Adrenal gland (tissue), 12 donors: ENCODE data around the gene GPR173. TPM values are rescaled to one million over a fixed set of nuclear protein-coding genes. Genes with fewer than 3 reads are reported as not detected.

Source experiments
- DNase-seq, 7 donors: peaks; one replicate each; pipeline ENCODE4 v3.0.0-alpha.2; 2019 to 2020
- H3K27ac ChIP-seq, 5 donors: fragments of 200-600 bp; sonication (generic) in 4 of 5; 1 replicate in 3 of 5; 2 replicates in 2 of 5; pipeline versions ENCODE4 v1.5.1 to v1.8.0; 2016 to 2020; ENCODE audit warnings: mild to moderate bottlenecking in 1 of 5
- H3K27me3 ChIP-seq: fragments of 200-600 bp; 2 replicates; pipeline ENCODE4 v1.8.0; 2021
- H3K36me3 ChIP-seq, 2 donors: fragments of 200-600 bp; replicated peaks in 1 of 2; 1 replicate in 1 of 2; 2 replicates in 1 of 2; pipeline versions ENCODE4 v1.5.1 to v1.8.0; 2018 to 2022
- H3K4me1 ChIP-seq, 2 donors: fragments of 200-600 bp; replicated peaks in 1 of 2; 1 replicate in 1 of 2; 2 replicates in 1 of 2; pipeline versions ENCODE4 v1.5.1 to v1.8.0; 2018 to 2021
- H3K4me3 ChIP-seq, 4 donors: fragments of 200-600 bp; sonication (generic) in 3 of 4; one replicate each; pipeline ENCODE4 v1.5.1; 2016 to 2018
- H3K9me3 ChIP-seq, 3 donors: fragments of 200-600 bp; sonication (generic) in 1 of 3; replicated peaks in 1 of 3; 1 replicate in 2 of 3; 2 replicates in 1 of 3; pipeline versions ENCODE4 v1.5.1 to v1.8.0; 2016 to 2021
- CTCF ChIP-seq, 6 experiments: fragments of 450-650 bp in 4 of 6; fragments of 200-600 bp in 2 of 6; sonication (generic) in 1 of 6; IDR thresholded peaks; 1 replicate in 5 of 6; 2 replicates in 1 of 6; pipeline versions ENCODE4 v1.5.1 to v1.8.0; 2016 to 2021; ENCODE audit warnings: antibody characterized with exemption in 6 of 6, mild to moderate bottlenecking in 2 of 6, moderate library complexity in 1 of 6
- POLR2A ChIP-seq, 2 donors: fragments of 450-650 bp; IDR thresholded peaks; one replicate each; pipeline ENCODE4 v1.6.1; 2017; ENCODE audit warnings: antibody characterized with exemption in 2 of 2, mild to moderate bottlenecking in 2 of 2, moderate library complexity in 1 of 2
- WGBS, 4 donors: extraction: QIAGEN DNeasy Blood & Tissue Kit in 2 of 4; methylation state at CpG; one replicate each; pipeline versions ENCODE4 v1.1.5 to v1.1.7; 2013 to 2017; 5-methylcytosine and 5-hydroxymethylcytosine counted together
- intact Hi-C, 2 donors: fragments of 100-400 bp; cut with DNase I; formaldehyde crosslinking; loops; one replicate each; pipeline versions ENCODE4 v1.14.1 to v1.15.0; 2022 to 2023
- polyA plus RNA-seq, 3 donors: library from polyadenylated mRNA; stranded (reverse); fragments of 200-250 nt in 2 of 3; fragments of 350-450 nt in 1 of 3; fragmentation: Illumina TruSeq in 1 of 3; extraction: RNeasy Lipid Tissue Mini Kit (QIAGEN cat#74804) in 1 of 3; gene quantifications; one replicate each; pipeline ENCODE4 v1.2.3, GENCODE V29; 2013 to 2014
- total RNA-seq, 9 donors: library from RNA; depleted of rRNA in 4 of 9; stranded (reverse); fragments of >200 nt in 4 of 9; fragments of 120-200 nt in 1 of 9; fragmentation: NEBNext Ultra II Directional in 1 of 9; extraction: Animal tissue kit (Norgen Biotek cat#: 25700) in 1 of 9; gene quantifications; one replicate each; pipeline versions ENCODE4 v1.1.0 to v1.2.4, GENCODE V29; 2013 to 2023
- donor health status: healthy with polysubstance abuse.
- donor health status: Bipolar disorder and iron deficiency.
- donor health status: DM: yes; HTN: yes; CAD: no.
- donor health status: DM: no; HTN: no; CAD: no.
- donor health status: DM: no; HTN: no; CAD: no.
- donor health status: DM: yes; HTN: yes; CAD: no.

GPR173 gene
- total and polyA plus RNA-seq, 12 donors, result 0.61 to 5.0 (median 2.3) TPM

- TF ChIP-seq POLR2A (IDR thresholded peaks at IDR 0.05), result no peak
- TF ChIP-seq CTCF (IDR thresholded peaks at IDR 0.05), result no peak
- no peaks in the 10 kb centered on the region for H3K9me3 ChIP-seq
- WGBS, 4 donors, result 31 to 45% (median 32%) methylated on average over 2 to 4 of the region's 4 CpGs
- peaks cover 43% of the 10 kb centered on the region for H3K27me3 ChIP-seq
- DNase-seq, result no peak
- no peak overlapping the region for H3K4me3 ChIP-seq
- intact Hi-C loops, result no loop called here
- no peaks in the 10 kb centered on the region for H3K4me1 ChIP-seq
- no peaks in the 10 kb centered on the region for H3K36me3 ChIP-seq
- H3K27ac ChIP-seq, result no peak overlapping the region
Measured at GRCh38 chrX:53031380-53031779, 17.2 kb upstream of the GPR173 start.

GRCh38 chrX:53036149-53036548 is 12.4 kb upstream of the GPR173 start:
- no peaks in the 10 kb centered on the region for H3K4me1 ChIP-seq
- intact Hi-C loops, result no loop called here
- H3K4me3 ChIP-seq, result no peak overlapping the region
- no peak overlapping the region for H3K27ac ChIP-seq
- H3K27me3 ChIP-seq, result peaks cover 56% of the 10 kb centered on the region
- H3K36me3 ChIP-seq, result no peaks in the 10 kb centered on the region
- H3K9me3 ChIP-seq, result no peaks in the 10 kb centered on the region
- WGBS, 4 donors, result 49 to 70% (median 66%) methylated on average over 5 of the region's 5 CpGs
- no peak for DNase-seq
- no peak for TF ChIP-seq POLR2A (IDR thresholded peaks at IDR 0.05)
- no peak for TF ChIP-seq CTCF (IDR thresholded peaks at IDR 0.05)

GRCh38 chrX:53039236-53039635 is 9.4 kb upstream of the GPR173 start:
- DNase-seq, result no peak
- Histone ChIP-seq H3K27ac (no peak overlapping the region), H3K36me3 (no peaks in the 10 kb centered on the region), H3K9me3 (no peaks in the 10 kb centered on the region), H3K4me1 (no peaks in the 10 kb centered on the region), H3K27me3 (peaks cover 58% of the 10 kb centered on the region), H3K4me3 (no peak overlapping the region)
- 43 to 67% (median 62%) methylated on average over 4 of the region's 4 CpGs for WGBS, 4 donors
- TF ChIP-seq POLR2A (IDR thresholded peaks at IDR 0.05), result no peak
- no peak for TF ChIP-seq CTCF (IDR thresholded peaks at IDR 0.05)
- intact Hi-C loops, result no loop called here

- H3K27me3 ChIP-seq, result peaks cover 13% of the 10 kb centered on the region
- H3K9me3 ChIP-seq, result no peaks in the 10 kb centered on the region
- TF ChIP-seq POLR2A (IDR thresholded peaks at IDR 0.05), result no peak
- no peak for TF ChIP-seq CTCF (IDR thresholded peaks at IDR 0.05)
- DNase-seq, result no peak
- H3K36me3 ChIP-seq, result no peaks in the 10 kb centered on the region
- H3K4me3 ChIP-seq, result no peak overlapping the region
- intact Hi-C loops, result no loop called here
- WGBS, 4 donors, result 84 to 90% (median 85%) methylated on average over 5 of the region's 5 CpGs
- no peak overlapping the region for H3K27ac ChIP-seq
- H3K4me1 ChIP-seq, result no peaks in the 10 kb centered on the region
Measured at GRCh38 chrX:53044995-53045394, 3.6 kb upstream of the GPR173 start.
